GM18861 (cell line): ENCODE results near the gene TMEM43.

Experiments
- ATAC-seq: cut with Tn5 transposase; IDR thresholded peaks from one replicate; pipeline ENCODE4 v1.9.1; 2021; ENCODE audit not compliant: unreplicated experiment

The TMEM43 gene

GRCh38 chr3:14121859-14122258 lies 3.0 kb upstream of the TMEM43 start:
- no peak for ATAC-seq

GRCh38 chr3:14122301-14122700 lies 2.6 kb upstream of the TMEM43 start:
- no peak for ATAC-seq

- no peak for ATAC-seq
Measured at GRCh38 chr3:14123308-14124222, 1.3 kb upstream of the TMEM43 start.

GRCh38 chr3:14124223-14124614 lies 633 bp upstream of the TMEM43 start:
- ATAC-seq = peak; percentile 21

GRCh38 chr3:14125193-14126016 lies 553 bp downstream of the TMEM43 start:
- peak; percentile 13 for ATAC-seq

GRCh38 chr3:14126017-14126886 lies 1.4 kb downstream of the TMEM43 start:
- ATAC-seq = no peak

- ATAC-seq = no peak
Measured at GRCh38 chr3:14126887-14127505, 2.1 kb downstream of the TMEM43 start.

- no peak for ATAC-seq
Measured at GRCh38 chr3:14127516-14128161, 2.8 kb downstream of the TMEM43 start.

GRCh38 chr3:14128724-14129123 lies 3.9 kb downstream of the TMEM43 start:
- no peak for ATAC-seq

- no peak for ATAC-seq
Measured at GRCh38 chr3:14129296-14129695, 4.4 kb downstream of the TMEM43 start.

- ATAC-seq = no peak
Measured at GRCh38 chr3:14130230-14130629, 5.4 kb downstream of the TMEM43 start.

GRCh38 chr3:14130707-14131106 lies 5.9 kb downstream of the TMEM43 start:
- ATAC-seq = no peak

GRCh38 chr3:14131134-14131533 lies 6.3 kb downstream of the TMEM43 start:
- no peak for ATAC-seq

- ATAC-seq = no peak
Measured at GRCh38 chr3:14132120-14132519, 7.3 kb downstream of the TMEM43 start.

GRCh38 chr3:14132689-14133088 lies 7.8 kb downstream of the TMEM43 start:
- ATAC-seq = no peak

GRCh38 chr3:14133188-14133800 lies 8.4 kb downstream of the TMEM43 start:
- no peak for ATAC-seq

- no peak for ATAC-seq
Measured at GRCh38 chr3:14133876-14134275, 9.0 kb downstream of the TMEM43 start.

- ATAC-seq = no peak
Measured at GRCh38 chr3:14134291-14134690, 9.4 kb downstream of the TMEM43 start.

GRCh38 chr3:14135581-14135980 lies 10.7 kb downstream of the TMEM43 start:
- no peak for ATAC-seq

GRCh38 chr3:14137004-14137403 lies 12.2 kb downstream of the TMEM43 start:
- no peak for ATAC-seq
